AML-193 (cell line): ENCODE results near the gene DHRSX.
"Not testable (repeated sequence)": the region's sequence is repeated elsewhere in the genome, so short reads cannot be mapped to it uniquely, and the experiment has no call there.

ENCODE experiments used
- DNase-seq, 2 experiments: peaks; one replicate each; lab custom pipeline; 2025; lab: John Stamatoyannopoulos, UW

DHRSX gene

DNA sequence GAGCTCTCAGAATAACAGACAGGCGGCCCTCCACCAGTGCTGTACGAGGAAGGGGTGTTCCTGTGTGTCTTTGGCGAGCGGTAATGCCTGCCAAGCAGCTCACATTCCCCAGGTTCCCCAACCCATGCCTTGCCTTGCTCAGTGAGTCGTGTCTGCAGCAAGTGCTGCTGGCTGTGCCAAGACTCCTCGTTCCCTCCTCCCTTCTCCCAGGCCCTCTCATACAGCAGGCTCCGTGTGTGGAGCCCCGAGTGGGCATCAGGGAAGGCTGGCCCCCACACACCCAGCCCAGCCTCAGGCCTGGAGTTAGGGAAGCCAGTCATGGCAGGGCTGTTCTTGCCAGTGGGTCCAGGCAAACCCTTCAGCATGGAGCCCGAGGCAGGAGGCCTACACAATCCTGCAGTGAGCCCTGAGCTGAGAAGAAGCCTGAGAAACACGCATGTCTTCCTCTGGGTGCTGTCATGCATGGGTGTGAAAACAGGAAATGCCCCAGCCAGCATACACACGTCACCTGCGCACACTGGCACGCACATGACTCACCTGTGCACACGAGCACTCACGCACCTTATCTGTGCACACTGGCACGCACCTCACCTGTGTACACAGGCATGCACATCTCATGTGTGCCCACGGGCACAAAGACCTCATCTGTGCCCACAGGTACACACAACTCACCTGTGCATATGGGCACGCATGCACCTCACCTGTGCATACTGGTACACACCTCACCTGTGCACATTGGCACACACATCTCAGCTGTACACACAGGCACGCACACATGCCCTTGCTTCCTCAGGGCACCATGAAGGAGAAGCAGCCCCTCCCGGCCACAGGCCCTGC lies 238.7 kb downstream of the DHRSX start:
- DNase-seq, result no peak

DNA sequence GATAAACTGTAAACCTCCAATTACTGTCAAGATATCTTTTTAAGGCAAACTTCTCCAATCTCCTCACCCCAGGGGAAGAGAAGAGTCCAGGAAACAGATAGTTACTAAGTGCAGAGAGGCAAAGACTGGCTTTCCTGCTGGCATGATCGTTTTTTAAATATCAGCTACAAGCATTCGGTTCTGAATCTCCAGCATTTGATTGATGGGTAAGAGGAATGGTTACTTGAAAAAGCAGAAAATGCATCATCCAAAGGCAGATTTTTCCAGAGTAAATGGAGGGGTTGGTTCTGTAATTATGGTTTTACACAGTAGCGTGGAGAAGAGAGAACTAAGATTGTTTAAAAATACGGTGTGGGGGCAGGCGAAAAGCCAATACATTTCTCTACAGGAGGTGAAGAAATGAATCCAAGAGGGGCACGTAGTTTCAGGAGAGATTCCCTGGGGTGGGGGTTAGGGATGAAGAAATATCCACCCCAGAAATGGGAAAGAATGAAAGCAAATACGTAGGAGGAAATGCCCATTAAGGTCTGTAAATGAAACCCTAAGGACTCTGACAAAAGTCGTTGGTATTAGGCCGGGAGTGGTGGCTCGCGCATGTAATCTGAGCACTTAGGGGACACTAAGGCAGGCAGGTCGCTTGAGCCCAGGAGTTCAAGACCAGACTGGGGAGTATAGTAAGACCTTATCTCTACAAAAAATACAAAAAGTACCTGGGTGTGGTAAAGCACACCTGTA lies 248.3 kb downstream of the DHRSX start:
- no peak for DNase-seq

DNA sequence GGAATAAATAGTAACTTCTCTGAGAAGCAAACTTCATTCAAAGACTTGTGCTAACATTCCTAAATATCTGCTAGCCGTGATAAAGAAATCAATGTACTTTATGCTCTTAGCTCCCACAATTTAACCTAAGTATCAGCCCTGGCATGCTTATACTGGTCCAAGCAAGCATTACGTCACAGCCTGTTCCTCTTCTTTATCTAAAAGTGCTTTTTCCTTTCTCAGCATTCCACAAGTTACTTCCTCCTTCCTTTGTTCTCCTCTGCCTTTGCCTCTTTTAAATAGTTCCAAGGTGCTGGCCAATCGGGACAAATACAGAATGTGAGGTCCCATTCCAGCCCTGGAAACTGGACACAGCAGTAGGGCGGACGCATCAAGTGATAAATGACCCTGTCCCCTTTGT lies 249.6 kb downstream of the DHRSX start:
- no peak for DNase-seq

DNA sequence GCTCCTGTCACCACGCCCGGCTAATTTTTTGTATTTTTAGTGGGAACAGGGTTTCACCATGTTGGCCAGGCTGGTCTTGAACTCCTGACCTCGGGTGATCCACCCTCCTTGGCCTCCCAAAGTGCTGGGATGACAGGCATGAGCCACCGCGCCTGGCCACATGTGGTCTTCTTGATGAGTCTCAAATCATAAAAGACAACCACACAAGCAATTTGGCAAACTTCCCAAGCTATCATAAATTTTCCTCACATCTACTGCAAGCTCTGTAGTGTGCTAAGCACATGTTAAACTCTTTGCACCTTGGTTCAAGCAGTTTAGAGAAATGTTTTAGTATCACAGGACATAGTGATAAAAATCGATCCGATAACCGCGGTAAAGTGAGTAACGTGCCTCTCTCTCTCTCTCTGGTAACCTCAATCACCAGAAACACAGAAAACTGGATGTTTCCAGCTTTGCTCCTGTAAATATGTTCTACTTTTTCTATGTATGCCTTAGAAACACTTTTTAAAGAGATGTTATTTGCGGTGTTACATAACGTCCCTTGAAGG lies 256.8 kb downstream of the DHRSX start:
- DNase-seq, result no peak

DNA sequence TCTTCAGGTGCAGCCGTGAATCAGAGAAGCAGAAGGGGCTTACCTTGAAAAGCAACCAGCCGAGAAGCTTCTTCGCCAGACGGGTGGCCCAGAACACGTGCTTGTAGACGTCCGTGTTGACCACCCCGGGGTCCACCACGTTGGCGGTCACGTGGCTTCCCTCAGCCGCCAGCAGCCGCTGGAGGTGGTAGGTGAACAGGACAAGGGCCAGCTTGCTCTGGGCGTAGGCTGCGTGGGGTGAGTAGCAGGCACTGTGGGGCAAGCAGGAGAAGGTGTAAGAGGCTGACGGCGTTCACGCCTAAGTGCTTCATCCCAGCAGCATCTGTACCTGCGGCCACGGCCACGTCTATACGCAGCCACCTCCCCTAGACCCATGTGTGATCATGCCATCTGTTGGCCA lies 257.8 kb downstream of the DHRSX start:
- DNase-seq, result no peak

DNA sequence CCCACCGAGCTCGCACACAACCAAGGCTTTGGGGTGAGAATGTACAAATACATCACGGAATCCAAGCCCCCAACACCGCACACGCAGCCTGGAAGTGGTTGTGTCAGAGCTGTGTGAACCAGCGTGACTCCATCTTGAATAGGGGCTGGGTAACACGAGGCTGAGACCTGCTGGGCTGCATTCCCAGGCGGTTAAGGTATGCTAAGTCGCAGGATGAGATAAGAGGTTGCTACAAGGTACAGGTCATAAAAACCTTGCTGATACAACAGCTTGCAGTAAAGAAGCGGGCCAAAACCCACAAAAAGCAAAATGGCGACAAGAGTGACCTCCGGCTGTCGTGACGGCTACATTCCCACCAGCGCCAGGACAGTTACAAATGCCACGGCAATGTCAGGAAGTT lies 258.4 kb downstream of the DHRSX start:
- DNase-seq, result no peak

DNA sequence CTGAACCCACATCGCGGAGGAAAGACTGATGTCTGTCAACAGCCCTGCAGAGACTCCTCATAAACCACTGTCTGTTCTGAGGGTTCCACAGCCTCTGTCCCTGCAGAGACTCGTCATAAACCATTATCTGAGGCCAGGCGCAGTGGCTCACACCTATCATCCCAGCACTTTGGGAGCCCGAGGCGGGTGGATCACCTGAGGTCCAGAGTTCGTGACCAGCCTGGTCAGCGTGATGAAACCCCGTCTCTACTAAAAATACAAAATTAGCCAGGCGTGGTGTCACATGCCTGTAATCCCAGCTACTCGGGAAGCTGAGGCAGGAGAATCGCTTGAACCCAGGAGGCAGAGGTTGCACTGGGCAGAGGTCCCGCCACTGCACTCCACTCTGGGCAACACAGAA lies 259.3 kb downstream of the DHRSX start:
- not testable (repeated sequence) for DNase-seq

DNA sequence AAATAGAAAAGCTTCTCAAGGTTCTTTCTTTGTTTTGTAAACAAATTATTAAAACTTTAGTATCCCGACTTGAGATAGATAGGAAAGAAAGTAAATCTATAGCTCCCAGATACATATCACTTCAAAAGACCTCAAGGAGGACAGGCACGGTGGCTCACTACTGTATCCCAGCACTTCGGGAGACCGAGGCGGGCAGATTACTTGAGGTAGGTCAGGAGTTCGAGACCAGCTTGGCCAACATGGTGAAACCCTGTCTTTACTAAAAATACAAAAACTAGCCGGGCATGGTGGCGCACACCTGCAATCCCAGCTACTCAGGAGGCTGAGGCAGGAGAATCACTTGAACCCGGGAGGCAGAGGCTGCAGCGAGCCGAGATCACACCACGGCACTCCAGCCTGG lies 260.0 kb downstream of the DHRSX start:
- not testable (repeated sequence) for DNase-seq

DNA sequence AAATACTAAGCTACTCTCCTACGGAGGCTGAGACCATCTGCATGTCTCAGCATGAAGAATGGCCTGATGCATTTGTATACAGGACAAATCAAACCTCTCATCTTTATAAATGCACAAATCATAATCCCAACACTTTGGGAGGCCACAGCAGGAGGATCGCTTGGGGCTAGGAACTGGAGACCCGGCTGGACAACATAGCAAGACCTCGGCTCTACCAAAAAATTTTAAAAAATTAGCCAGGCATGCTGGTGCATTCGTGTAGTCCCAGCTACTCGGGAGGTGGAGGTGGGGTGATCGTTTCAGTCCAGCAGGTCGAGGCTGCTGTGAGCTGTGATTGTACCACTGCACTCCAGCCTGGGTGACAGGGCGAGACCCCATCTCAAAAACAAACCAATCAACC lies 262.8 kb downstream of the DHRSX start:
- DNase-seq, result no peak

DNA sequence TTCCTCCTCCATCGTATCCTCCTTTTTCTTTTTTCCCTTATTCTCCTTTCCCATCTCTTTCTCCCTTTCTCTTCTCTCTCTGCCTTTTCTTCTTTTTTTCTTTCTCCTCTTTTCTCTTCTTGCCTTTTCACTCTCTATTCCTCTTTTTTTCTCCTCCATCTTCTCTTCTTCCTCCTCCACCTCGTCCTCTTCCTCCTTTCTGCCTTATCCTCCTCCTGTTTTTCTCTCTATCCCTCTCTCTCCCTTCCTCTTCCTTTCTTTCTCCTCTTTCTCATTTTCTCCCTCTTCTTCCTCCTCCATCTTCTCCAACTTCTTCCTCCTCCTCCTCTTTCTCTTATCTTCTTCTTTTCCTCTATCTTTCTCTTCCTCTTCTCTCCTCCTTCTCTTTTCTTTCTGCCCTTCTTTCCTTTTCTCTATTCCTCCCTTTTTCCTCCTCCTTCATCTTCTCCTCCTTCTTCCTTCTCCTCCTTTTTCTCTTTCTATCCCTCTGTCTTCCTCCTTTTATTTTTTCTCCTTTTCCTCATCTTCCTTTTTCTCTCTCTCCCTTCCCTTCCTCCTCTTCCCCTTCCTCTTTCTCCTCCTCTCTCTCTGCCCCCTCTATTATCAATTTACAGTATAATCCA lies 269.1 kb downstream of the DHRSX start:
- no peak for DNase-seq

DNA sequence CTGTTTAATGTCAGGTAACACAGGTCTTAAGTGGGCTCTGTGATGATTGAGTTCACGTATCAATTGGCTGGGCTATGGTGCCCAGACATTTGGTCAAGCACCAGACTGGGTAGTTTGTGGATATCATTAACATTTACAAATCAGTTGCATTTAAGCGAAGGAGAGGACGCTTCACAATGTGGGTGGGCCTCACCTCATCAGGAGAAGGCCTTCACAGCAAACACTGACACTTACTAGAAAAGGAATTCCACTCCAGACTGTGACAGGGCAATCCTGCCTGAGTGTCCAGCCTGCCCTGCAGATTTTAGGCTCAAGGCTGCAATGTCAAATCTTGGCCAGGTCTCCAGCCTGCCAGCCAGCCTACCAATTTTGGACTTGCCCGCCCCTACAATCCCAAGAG lies 270.3 kb downstream of the DHRSX start:
- no peak for DNase-seq

DNA sequence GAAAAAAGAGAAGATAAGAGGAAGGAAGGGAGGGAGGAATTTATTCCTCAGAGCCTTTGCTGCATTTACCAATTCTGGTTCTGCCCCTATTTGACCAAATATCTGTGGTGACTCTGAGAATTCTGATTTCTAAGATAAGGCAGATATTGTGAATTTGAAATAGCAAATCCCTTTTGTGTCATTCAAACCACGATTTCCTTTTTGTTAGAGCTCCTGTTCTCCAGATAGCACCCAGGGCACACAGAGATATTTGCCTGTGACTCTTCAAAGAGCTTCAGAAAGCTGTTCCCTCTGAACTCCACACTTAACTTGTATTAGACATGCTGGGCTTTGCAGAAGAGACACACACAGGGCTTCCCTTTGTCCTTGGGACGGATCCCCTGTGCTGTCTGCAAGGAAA lies 272.2 kb downstream of the DHRSX start:
- no peak for DNase-seq

DNA sequence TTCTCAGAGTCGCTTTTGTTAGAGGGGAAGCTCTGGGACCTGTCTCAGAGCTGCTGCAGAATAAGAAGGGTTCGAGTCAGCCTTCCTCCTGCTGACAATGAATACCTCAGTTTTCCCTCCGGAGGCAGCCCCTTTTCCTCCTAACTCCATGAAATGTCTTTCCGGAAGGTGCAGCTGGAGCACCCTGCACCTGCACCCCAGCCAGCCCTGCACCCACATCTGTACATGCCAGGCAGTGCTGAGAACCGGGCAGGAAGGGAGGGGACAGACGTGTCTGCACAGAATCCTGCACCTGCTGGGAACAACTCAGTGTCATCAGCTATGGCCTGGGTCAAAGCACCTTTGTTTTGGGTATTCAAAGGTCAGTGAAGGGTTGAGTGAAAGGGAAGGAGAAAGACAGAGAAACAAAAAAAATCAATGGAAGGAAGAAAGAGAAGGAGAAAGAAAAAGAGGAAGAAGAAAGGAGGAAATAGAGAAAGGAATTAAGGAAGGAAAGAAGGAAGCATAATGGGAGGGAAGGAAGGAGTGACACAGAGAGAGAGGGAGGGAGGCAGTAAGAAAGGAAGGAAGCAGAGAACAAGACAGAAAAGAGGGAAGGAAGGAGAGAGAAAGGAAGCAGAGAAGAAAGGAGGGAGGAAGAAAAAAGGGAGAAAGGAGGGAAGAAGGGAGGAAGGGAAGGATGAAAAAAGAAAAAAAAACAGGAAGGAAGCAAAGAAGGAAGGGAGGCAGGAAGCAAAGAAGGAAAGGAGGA lies 273.7 kb downstream of the DHRSX start:
- no peak for DNase-seq

DNA sequence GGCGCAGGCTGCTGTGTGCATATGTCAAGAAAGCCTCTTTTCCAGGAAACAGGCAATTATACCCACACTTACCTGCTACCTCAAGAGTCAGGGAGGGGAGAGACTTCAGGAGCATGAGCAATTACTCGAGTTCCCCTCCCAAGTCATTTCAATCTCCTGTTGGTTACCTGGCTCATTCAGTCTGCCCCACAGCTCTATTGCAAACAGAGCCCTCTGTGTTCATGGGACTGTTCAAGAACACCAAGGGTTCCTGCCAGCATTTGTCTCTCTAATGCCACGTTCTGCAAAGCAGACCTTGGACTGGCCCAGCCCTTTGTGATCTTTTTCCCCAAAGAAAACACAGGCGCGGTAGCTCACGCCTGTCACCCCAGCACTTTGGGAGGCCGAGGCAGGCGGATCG lies 274.6 kb downstream of the DHRSX start:
- no peak for DNase-seq

DNA sequence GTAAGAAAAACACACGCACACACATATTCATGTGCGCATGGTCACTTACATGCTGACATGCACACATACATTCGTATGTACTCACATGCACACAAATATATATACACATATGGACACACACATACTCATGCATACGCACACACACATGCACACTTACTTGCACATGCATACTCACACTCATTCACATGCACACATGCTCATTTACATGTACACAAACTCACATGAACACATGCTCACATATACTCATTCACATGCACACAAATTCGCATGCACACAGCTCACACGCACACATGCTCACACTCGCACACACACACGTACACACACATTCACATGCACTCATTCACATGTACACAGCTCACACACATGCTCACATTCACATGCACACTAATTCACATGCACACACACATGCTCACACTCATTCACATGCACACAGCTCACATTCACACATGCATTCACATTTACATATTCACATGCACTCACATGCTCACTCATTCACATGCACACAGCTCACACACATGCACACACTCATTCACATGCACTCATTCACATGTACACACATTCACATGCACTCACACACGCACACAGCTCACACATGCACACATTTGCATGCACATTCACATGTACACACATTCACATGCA lies 276.1 kb downstream of the DHRSX start:
- DNase-seq, result no peak

DNA sequence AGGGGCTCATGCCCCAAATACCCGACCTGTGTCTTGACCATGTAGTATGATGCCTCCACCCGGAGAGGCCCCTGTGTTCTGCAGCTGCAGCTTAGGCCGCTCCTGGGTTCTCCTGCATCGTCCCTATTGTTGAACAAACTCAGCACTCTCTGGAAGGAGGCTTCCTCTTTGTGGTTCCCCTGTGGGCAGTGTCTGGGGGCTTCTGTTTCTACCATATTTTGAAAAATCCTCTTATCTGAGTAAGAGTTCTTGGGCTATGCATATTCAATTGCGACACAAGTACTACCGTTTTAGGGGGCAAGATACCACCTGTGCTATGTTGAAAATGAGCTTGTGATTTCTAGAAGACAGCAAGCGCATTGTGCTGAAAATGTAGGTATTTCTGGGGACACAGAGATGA lies 276.6 kb downstream of the DHRSX start:
- no peak for DNase-seq

DNA sequence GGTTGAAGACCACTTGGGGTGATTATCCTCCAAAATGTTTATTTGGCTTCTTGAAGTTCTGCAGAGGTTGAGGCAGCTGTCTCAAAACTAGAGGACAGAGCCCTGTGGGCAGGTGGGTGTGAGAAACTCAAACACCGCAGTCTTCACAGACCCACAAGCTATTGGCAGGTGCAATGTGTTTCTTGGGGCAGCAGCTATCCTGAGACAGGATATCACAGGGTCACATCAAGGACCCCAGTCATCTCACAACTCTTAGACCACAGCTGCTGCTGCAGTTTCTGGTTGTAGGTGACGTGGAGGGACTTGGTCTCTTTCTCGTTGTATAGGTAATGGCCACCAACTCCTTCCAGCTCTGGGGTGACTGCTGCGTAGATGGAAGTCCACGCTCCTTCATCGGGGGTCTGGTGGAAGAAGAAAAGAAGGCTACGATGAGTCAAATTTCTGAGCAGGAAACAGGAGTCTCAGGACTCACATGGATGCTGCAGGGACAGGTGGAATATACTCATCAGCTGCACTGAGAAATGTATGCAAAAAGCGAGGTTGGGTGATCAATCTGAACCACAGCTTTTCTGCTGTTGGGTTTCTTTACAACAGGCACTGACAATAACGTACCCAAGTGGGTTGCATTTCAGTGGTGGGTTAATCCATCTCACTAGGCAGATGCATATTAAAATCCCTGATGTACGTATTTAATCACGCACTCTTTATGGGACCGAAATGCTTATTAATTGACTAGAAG lies 279.8 kb downstream of the DHRSX start:
- no peak for DNase-seq

DNA sequence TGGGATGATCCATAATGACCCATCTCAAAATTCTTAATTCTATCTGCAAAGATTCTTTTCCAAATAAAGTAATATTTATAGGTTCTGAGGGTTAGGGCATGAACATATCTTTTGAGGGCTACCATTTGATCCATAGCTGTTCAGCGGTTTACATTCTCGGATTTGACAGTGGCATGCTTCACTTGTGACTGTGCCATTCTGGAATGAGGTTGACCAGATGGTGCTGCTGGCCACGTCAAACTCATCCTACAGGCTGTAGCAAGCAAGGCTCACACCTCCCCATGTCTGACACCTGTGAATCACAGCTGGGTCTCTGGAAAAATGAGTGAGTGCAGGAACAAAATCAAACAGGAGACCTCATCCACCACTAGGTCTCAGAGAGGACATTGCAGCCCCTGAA lies 280.5 kb downstream of the DHRSX start:
- DNase-seq, result no peak

DNA sequence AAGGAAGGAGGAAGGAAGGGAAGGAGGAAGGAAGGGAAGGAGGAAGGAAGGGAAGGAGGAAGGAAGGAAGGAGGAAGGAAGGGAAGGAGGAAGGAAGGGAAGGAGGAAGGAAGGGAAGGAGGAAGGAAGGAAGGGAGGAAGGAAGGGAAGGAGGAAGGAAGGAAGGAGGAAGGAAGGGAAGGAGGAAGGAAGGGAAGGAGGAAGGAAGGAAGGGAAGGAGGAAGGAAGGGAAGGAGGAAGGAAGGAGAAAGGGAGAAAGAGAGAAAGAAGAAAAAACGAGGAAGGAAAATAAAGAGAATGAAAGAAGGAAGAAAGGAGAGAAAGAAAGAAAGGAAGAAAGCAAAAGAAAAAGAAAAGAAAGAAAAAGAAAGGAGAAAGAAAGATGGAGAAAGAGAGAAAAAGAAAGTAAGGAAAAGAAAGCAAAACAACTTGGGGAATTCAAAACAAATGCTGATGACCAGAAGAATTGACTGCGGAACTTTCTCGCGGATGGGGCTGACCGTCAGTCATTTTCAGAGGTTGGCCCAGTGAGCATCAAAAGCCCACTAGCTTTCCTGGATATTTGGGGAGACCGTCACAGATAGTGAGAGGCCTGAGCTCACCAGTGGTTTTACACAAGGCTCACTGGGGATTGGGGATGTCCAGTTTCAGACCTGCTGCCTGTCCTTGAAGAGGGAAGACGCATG lies 286.5 kb downstream of the DHRSX start:
- not testable (repeated sequence) for DNase-seq

DNA sequence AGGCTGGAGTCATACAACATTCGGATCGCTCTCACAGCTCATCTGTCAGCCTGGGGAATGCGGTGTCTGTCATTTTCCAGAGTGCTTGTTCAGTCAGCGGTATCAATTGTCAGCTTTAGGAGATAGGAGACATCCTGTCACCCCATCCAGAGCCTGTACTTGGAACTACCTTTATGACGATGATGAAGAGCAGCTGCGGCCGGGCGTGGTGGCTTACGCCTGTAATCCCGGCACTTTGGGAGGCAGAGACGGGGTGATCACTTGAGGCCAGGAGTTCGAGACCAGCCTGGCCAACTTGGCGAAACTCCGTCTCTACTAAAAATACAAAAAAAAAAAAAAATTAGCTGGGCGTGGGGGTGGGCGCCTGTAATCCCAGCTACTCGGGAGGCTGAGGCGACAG lies 289.1 kb downstream of the DHRSX start:
- DNase-seq, result not testable (repeated sequence)
